Body of pancreas (tissue), 4 donors: ENCODE data around the gene MSS51.

Source experiments
- POLR2A ChIP-seq, 3 donors: fragments of 450-650 bp; IDR thresholded peaks; one replicate each; pipeline ENCODE4 v1.6.1; 2016; ENCODE audit warnings: antibody characterized with exemption in 3 of 3, mild to moderate bottlenecking in 2 of 3
- TF ChIP-seq, protein P1 (sequence below), 7 experiments: fragments of 450-650 bp in 4 of 7; fragments of 200-600 bp in 3 of 7; sonication (generic) in 3 of 7; IDR thresholded peaks; one replicate each; pipeline ENCODE4 v1.5.1; 2016 to 2019; ENCODE audit warnings: antibody characterized with exemption in 7 of 7

DNA sequence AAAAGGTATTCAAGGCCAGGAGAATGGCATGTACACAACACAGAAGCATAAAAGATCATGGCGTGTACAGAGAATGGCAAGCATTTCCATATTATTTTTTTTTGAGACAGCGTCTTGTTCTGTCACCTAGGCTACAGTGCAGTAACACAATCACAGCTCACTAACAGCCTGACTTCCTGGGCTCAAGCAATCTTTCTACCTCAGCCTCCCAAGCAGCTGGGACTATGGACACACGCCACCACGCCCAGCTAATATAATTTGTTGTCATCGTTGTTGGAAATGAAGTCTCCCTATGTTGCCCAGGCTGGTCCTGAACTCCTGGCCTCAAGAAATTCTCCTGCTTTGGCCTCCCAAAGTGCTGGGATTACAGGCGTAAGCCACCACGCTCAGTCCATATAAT, 46.8 kb downstream of the MSS51 start:
- no peak for TF ChIP-seq POLR2A (IDR thresholded peaks at IDR 0.05)
- TF ChIP-seq, protein P1, sequence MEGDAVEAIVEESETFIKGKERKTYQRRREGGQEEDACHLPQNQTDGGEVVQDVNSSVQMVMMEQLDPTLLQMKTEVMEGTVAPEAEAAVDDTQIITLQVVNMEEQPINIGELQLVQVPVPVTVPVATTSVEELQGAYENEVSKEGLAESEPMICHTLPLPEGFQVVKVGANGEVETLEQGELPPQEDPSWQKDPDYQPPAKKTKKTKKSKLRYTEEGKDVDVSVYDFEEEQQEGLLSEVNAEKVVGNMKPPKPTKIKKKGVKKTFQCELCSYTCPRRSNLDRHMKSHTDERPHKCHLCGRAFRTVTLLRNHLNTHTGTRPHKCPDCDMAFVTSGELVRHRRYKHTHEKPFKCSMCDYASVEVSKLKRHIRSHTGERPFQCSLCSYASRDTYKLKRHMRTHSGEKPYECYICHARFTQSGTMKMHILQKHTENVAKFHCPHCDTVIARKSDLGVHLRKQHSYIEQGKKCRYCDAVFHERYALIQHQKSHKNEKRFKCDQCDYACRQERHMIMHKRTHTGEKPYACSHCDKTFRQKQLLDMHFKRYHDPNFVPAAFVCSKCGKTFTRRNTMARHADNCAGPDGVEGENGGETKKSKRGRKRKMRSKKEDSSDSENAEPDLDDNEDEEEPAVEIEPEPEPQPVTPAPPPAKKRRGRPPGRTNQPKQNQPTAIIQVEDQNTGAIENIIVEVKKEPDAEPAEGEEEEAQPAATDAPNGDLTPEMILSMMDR (IDR thresholded peaks at IDR 0.05): no peak
